BE2C (cell line): ENCODE data around the gene GCAT.

Experiments used
- DNase-seq: peaks from one replicate; pipeline ENCODE4 v3.0.0-alpha.2; 2020
- H3K27me3 ChIP-seq: fragments of 250-450 bp; sonication (Bioruptor Pico); 2 replicates; pipeline ENCODE4 v1.5.1; 2020; ENCODE audit warnings: mild to moderate bottlenecking
- H3K36me3 ChIP-seq: fragments of 250-450 bp; sonication (Bioruptor Pico); 2 replicates; pipeline ENCODE4 v1.5.1; 2020; ENCODE audit warnings: mild to moderate bottlenecking
- H3K4me1 ChIP-seq: fragments of 250-450 bp; sonication (Bioruptor Pico); 2 replicates; pipeline ENCODE4 v1.5.1; 2020
- H3K4me3 ChIP-seq: 2 replicates; pipeline ENCODE4 v1.5.1; 2011; ENCODE audit warnings: low read depth, low read length
- H3K9me3 ChIP-seq: fragments of 250-450 bp; sonication (Bioruptor Pico); 2 replicates; pipeline ENCODE4 v1.5.1; 2020
- CTCF ChIP-seq: IDR thresholded peaks from 2 replicates; pipeline ENCODE4 v1.5.1; 2012; ENCODE audit warnings: mild to moderate bottlenecking, low read depth, low read length

The GCAT gene

GRCh38 chr22:37865510-37865909, 57.8 kb downstream of the GCAT start:
- no peak overlapping the region for H3K4me3 ChIP-seq
- no peaks in the 10 kb centered on the region for H3K27me3 ChIP-seq
- H3K4me1 ChIP-seq: peaks cover 17% of the 10 kb centered on the region
- no peak for TF ChIP-seq CTCF
- no peaks in the 10 kb centered on the region for H3K9me3 ChIP-seq
- peaks cover 93% of the 10 kb centered on the region for H3K36me3 ChIP-seq
- no peak for DNase-seq
